ENCODE results near the gene SMO.

GRCh38 chr7:129257168-129257567, 68.7 kb downstream of the SMO start:
- TF ChIP-seq ELF4 (IDR thresholded peaks at IDR 0.05) (no peak), HDGF (IDR thresholded peaks at IDR 0.05; ENCODE audit: borderline replicate concordance) (no peak), SP1 (IDR thresholded peaks at IDR 0.05) (no peak), FOXA1 (IDR thresholded peaks at IDR 0.05) (no peak), NFRKB (IDR thresholded peaks at IDR 0.05) (no peak), FOXK2 (IDR thresholded peaks at IDR 0.05) (no peak), PKNOX1 (IDR thresholded peaks at IDR 0.05) (no peak), FOXM1 (IDR thresholded peaks at IDR 0.05; ENCODE audit: borderline replicate concordance) (no peak), L3MBTL2 (conservative IDR thresholded peaks at IDR 0.05) (no peak), BHLHE40 (IDR thresholded peaks at IDR 0.05; ENCODE audit: borderline replicate concordance) (no peak), LEF1 (IDR thresholded peaks at IDR 0.05; ENCODE audit: borderline replicate concordance) (no peak), SUZ12 (IDR thresholded peaks at IDR 0.05) (no peak), CTBP1 (IDR thresholded peaks at IDR 0.05; ENCODE audit: borderline replicate concordance) (no peak), ZNF384 (IDR thresholded peaks at IDR 0.05) (no peak)

All from HEK293T (cell line).